Right cardiac atrium (tissue), 5 donors: ENCODE measurements around the gene TRIP12. TPM values are rescaled to one million over a fixed set of nuclear protein-coding genes. Genes with fewer than 3 reads are reported as not detected.
"Not testable (repeated sequence)": the region's sequence is repeated elsewhere in the genome, so short reads cannot be mapped to it uniquely, and the experiment has no call there.

Experiments used
- ATAC-seq, 2 donors: fragments of 200-7000 bp; cut with Tn5 transposase; one replicate each; pipeline versions ENCODE4 v1.8.0 to v1.9.1; 2020; ENCODE audit warnings: moderate library complexity in 2 of 2, mild to moderate bottlenecking in 1 of 2
- DNase-seq, 3 donors: peaks; one replicate each; pipeline ENCODE4 v3.0.0-alpha.2; 2020
- H3K27ac ChIP-seq: one replicate; pipeline ENCODE4 v1.5.1; 2013; ENCODE audit warnings: mild to moderate bottlenecking, low read length, control low read depth, moderate library complexity
- H3K27me3 ChIP-seq: one replicate; pipeline ENCODE4 v1.6.1; 2013; ENCODE audit not compliant: control insufficient read depth, insufficient read depth
- H3K4me1 ChIP-seq: one replicate; pipeline ENCODE4 v1.6.1; 2013; ENCODE audit warnings: low read length; ENCODE audit not compliant: control insufficient read depth, insufficient read depth
- H3K4me3 ChIP-seq: one replicate; pipeline ENCODE4 v1.5.1; 2013; ENCODE audit warnings: low read length, control low read depth
- H3K9me3 ChIP-seq: one replicate; pipeline ENCODE4 v1.6.1; 2013; ENCODE audit warnings: low read length; ENCODE audit not compliant: control insufficient read depth
- WGBS: extraction: QIAGEN DNeasy Blood & Tissue Kit; methylation state at CpG from one replicate; pipeline ENCODE4 v1.1.7; 2013; 5-methylcytosine and 5-hydroxymethylcytosine counted together
- intact Hi-C, 4 donors: fragments of 100-400 bp; cut with DNase I; formaldehyde crosslinking; loops; one replicate each; pipeline versions ENCODE4 v1.11.0 to v1.14.0; 2022 to 2023
- long read RNA-seq, 4 donors: library from polyadenylated mRNA; unstranded; transcript quantifications; one replicate each; pipeline ENCODE4 v2.0.0, GENCODE V29; 2020 to 2021
- polyA plus RNA-seq: library from polyadenylated mRNA; stranded (reverse); fragments of 200-250 nt; gene quantifications from one replicate; pipeline ENCODE4 v1.2.3, GENCODE V29; 2013
- total RNA-seq, 4 donors: library from RNA; stranded (reverse); fragmentation: NEBNext Ultra II Directional; extraction: Animal tissue kit (Norgen Biotek cat#: 25700); gene quantifications; one replicate each; pipeline ENCODE4 v1.2.1, GENCODE V29; 2021
- donor health status: healthy with polysubstance abuse.
- donor health status: DM: no; HTN: yes; CAD: no.
- donor health status: DM: no; HTN: no; CAD: no.
- donor health status: DM: no; HTN: yes; CAD: no; lungs with severe emphysema.
- donor health status: DM: yes; HTN: yes; CAD: no.

The TRIP12 gene
- total RNA-seq (100 to 1,000 TPM; 190 to 212 (median 205) TPM), polyA plus RNA-seq (24.5 TPM)
- long read RNA-seq, donor 1, partial matches to known transcripts, result 26 of 57 reads
- long read RNA-seq, donor 1, other reads (novel, unspliced or antisense), result 31 of 57 reads
- long read RNA-seq, donor 2, partial matches to known transcripts, result 9 of 24 reads
- long read RNA-seq, donor 2, other reads (novel, unspliced or antisense), result 15 of 24 reads
- long read RNA-seq, donor 3, full-length matches to known transcripts, result 4 of 76 reads
- long read RNA-seq, donor 3, partial matches to known transcripts, result 47 of 76 reads
- long read RNA-seq, donor 3, other reads (novel, unspliced or antisense), result 25 of 76 reads
- long read RNA-seq, donor 4, partial matches to known transcripts, result 5 of 29 reads
- long read RNA-seq, donor 4, other reads (novel, unspliced or antisense), result 24 of 29 reads

- DNase-seq, result peak; percentile 94 to 97 (median 96)
- no peaks in the 10 kb centered on the region for H3K9me3 ChIP-seq
- H3K4me3 ChIP-seq, result peak within 1 kb of the TSS; percentile 89
- no peaks in the 10 kb centered on the region for H3K27me3 ChIP-seq
- intact Hi-C loops, result loop anchor here in 2 of 4 donors (5.0 to 10.0 kb wide), 2 partner anchors 117 to 120 kb away; no protein-coding TSS in a partner anchor
- under 1% methylated on average over 49 of the region's 49 CpGs for WGBS
- peak within 1 kb of the TSS; percentile 99 for H3K27ac ChIP-seq
- no peaks in the 10 kb centered on the region for H3K4me1 ChIP-seq
- peak; percentile 95 for ATAC-seq
Observed at GRCh38 chr2:229921892-229922448, at the start of gene TRIP12. TRIP12 (minus strand) TSS chr2:229922009; CDS start chr2:229880079, 41,930 bp downstream.

- Histone ChIP-seq H3K4me1 (no peaks in the 10 kb centered on the region), H3K27me3 (no peaks in the 10 kb centered on the region), H3K27ac (no peak overlapping the region), H3K9me3 (no peaks in the 10 kb centered on the region), H3K4me3 (no peak overlapping the region)
- ATAC-seq (no peak), DNase-seq (no peak)
- 93% methylated on average over 3 of the region's 3 CpGs for WGBS
- intact Hi-C loops, result no loop called here
Observed at GRCh38 chr2:229971298-229971790, 49.5 kb upstream of the TRIP12 start.

- ATAC-seq, result no peak
- Histone ChIP-seq H3K4me3 (no peak overlapping the region), H3K4me1 (no peaks in the 10 kb centered on the region), H3K27ac (no peak overlapping the region), H3K9me3 (no peaks in the 10 kb centered on the region), H3K27me3 (no peaks in the 10 kb centered on the region)
- no peak for DNase-seq
- WGBS, result 79% methylated on average over 3 of the region's 3 CpGs
- intact Hi-C loops, result no loop called here
Observed at GRCh38 chr2:229970406-229970805, 48.6 kb upstream of the TRIP12 start.

- DNase-seq (no peak), ATAC-seq (no peak)
- no peak overlapping the region for H3K4me3 ChIP-seq
- no peak overlapping the region for H3K27ac ChIP-seq
- no peaks in the 10 kb centered on the region for H3K9me3 ChIP-seq
- no peaks in the 10 kb centered on the region for H3K27me3 ChIP-seq
- WGBS, result 89% methylated on average over 3 of the region's 3 CpGs
- no peaks in the 10 kb centered on the region for H3K4me1 ChIP-seq
- intact Hi-C loops, result no loop called here
Observed at GRCh38 chr2:229969921-229970320, 48.1 kb upstream of the TRIP12 start.

GRCh38 chr2:229963596-229963995, 41.8 kb upstream of the TRIP12 start:
- H3K27ac ChIP-seq, H3K9me3 ChIP-seq, intact Hi-C loops, H3K4me1 ChIP-seq, DNase-seq, H3K4me3 ChIP-seq, H3K27me3 ChIP-seq, ATAC-seq: not testable (repeated sequence)
- 95% methylated on average over 9 of the region's 9 CpGs for WGBS

GRCh38 chr2:229956491-229956890, 34.7 kb upstream of the TRIP12 start:
- 81% methylated on average over 3 of the region's 3 CpGs for WGBS
- no peak for DNase-seq
- H3K4me3 ChIP-seq, result no peak overlapping the region
- ATAC-seq, result no peak
- intact Hi-C loops, result no loop called here
- H3K27ac ChIP-seq, result no peak overlapping the region
- H3K4me1 ChIP-seq, result no peaks in the 10 kb centered on the region
- no peaks in the 10 kb centered on the region for H3K9me3 ChIP-seq
- H3K27me3 ChIP-seq, result no peaks in the 10 kb centered on the region

GRCh38 chr2:229955663-229956062, 33.9 kb upstream of the TRIP12 start:
- Histone ChIP-seq H3K27ac (no peak overlapping the region), H3K4me3 (no peak overlapping the region), H3K4me1 (no peaks in the 10 kb centered on the region), H3K27me3 (no peaks in the 10 kb centered on the region), H3K9me3 (no peaks in the 10 kb centered on the region)
- DNase-seq (no peak), ATAC-seq (no peak)
- WGBS, result 70% methylated on average over 1 of the region's 1 CpG
- intact Hi-C loops, result no loop called here

GRCh38 chr2:229952256-229952835, 30.5 kb upstream of the TRIP12 start:
- 91% methylated on average over 6 of the region's 6 CpGs for WGBS
- intact Hi-C loops, result no loop called here
- H3K27me3 ChIP-seq, result no peaks in the 10 kb centered on the region
- no peaks in the 10 kb centered on the region for H3K4me1 ChIP-seq
- H3K9me3 ChIP-seq, result no peaks in the 10 kb centered on the region
- ATAC-seq (no peak), DNase-seq (no peak)
- no peak overlapping the region for H3K4me3 ChIP-seq
- H3K27ac ChIP-seq, result no peak overlapping the region

- intact Hi-C loops, result no loop called here
- 85% methylated on average over 1 of the region's 1 CpG for WGBS
Observed at GRCh38 chr2:229947544-229947943, 25.7 kb upstream of the TRIP12 start.

GRCh38 chr2:229945975-229946374, 24.2 kb upstream of the TRIP12 start:
- Histone ChIP-seq H3K27ac (no peak overlapping the region), H3K4me3 (no peak overlapping the region), H3K9me3 (no peaks in the 10 kb centered on the region), H3K4me1 (no peaks in the 10 kb centered on the region), H3K27me3 (no peaks in the 10 kb centered on the region)
- WGBS, result 92% methylated on average over 8 of the region's 8 CpGs
- no peak for ATAC-seq
- intact Hi-C loops, result no loop called here
- DNase-seq, result no peak

More at GRCh38 chr2:229947544-229947943, 25.7 kb upstream of the TRIP12 start:
- ATAC-seq (no peak), DNase-seq (no peak)
- no peak overlapping the region for H3K4me3 ChIP-seq
- no peaks in the 10 kb centered on the region for H3K9me3 ChIP-seq
- H3K27me3 ChIP-seq, result no peaks in the 10 kb centered on the region
- H3K27ac ChIP-seq, result no peak overlapping the region
- H3K4me1 ChIP-seq, result no peaks in the 10 kb centered on the region
